ENCODE measurements around the gene TEPSIN. TPM values are rescaled to one million over a fixed set of nuclear protein-coding genes. Genes with fewer than 3 reads are reported as not detected.
A peak's percentile ranks its signal among the peaks of the same experiment; 100 is the strongest.

The TEPSIN gene
- total RNA-seq, 1 experiment from 2014 or later = 38.8 TPM

DNA sequence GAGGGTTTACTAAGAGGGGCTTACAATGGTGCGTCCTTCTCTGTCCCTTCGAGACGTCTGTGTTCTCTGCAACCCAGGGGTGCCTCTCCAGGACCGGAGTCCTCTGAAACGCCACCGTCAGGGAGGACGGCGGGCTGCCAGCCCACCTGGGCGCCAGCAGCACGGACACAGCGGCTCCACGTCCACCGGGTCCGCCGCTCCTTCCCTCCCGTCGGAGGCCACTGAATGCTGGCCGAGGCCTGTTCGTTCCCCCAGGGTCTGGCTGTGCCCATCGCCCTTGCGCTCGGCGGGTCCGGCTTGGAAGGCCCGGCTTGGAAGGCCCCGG lies 403 bp downstream of the TEPSIN start:
- peak overlapping the region; percentile 82 for H3K4me2 ChIP-seq (ENCODE audit: insufficient read depth, insufficient read length, low read length)
- no peaks in the 10 kb centered on the region; the same call in none of the 2 replicates for H3K27me3 Mint-ChIP-seq (ENCODE audit: low read depth)
- no peak overlapping the region for H2BK120ac ChIP-seq (ENCODE audit: low read depth, low read length, poor library complexity, severe bottlenecking)
- no CpG with 5 or more reads among the region's 26 CpGs for WGBS (ENCODE audit: extremely low coverage, insufficient read length, low lambda C conversion rate)
- H3K79me2 ChIP-seq (ENCODE audit: insufficient read depth, low read length) = peaks cover 4% of the 10 kb centered on the region
- no peak overlapping the region for H2BK20ac ChIP-seq (ENCODE audit: low read depth, low read length, poor library complexity, severe bottlenecking)
- no peak overlapping the region; the same call in 1 of the 2 replicates for H3K14ac ChIP-seq (ENCODE audit: insufficient read depth, low read length)
- H3K9me3 Mint-ChIP-seq = no peaks in the 10 kb centered on the region; a peak in 2 of 5 replicates
- no peak overlapping the region for H3K4ac ChIP-seq (ENCODE audit: low read depth, low read length)
- peaks cover 3% of the 10 kb centered on the region for H3K79me1 ChIP-seq (ENCODE audit: insufficient read depth, low read depth, low read length, poor library complexity, severe bottlenecking)
- H4K8ac ChIP-seq (replicated peaks; ENCODE audit: insufficient read length, low read depth, low read length) = no peak overlapping the region
- no peak overlapping the region for H2BK15ac ChIP-seq (ENCODE audit: low read depth, low read length)
- no peak for DNase-seq
- H3K4me1 Mint-ChIP-seq = peaks cover 19 to 32% of the 10 kb centered on the region in 2 experiments
- no peak overlapping the region for H2AK5ac ChIP-seq (ENCODE audit: insufficient read length, low read length)
- H3K4me3 Mint-ChIP-seq = peak overlapping the region; percentile 90 to 93
- peak overlapping the region; percentile 76 for H3K9ac ChIP-seq (ENCODE audit: extremely low read depth, insufficient read length, low read length)
- H3K23me2 ChIP-seq (ENCODE audit: insufficient read length, low read depth, low read length, poor library complexity, severe bottlenecking) = peaks cover 12% of the 10 kb centered on the region
- H2BK5ac ChIP-seq (ENCODE audit: insufficient read length, low read length) = no peak overlapping the region
- H4K5ac ChIP-seq (ENCODE audit: insufficient read length, low read depth, low read length) = no peak overlapping the region
- H3K23ac ChIP-seq (ENCODE audit: insufficient read length, low read depth, low read length) = no peak overlapping the region
- no peak overlapping the region for H3K27ac Mint-ChIP-seq
- H2AFZ ChIP-seq (ENCODE audit: low read length) = no peak overlapping the region
- no peak overlapping the region for H3T11ph ChIP-seq (ENCODE audit: low read length)
- H3K4me1 ChIP-seq (ENCODE audit: insufficient read depth, low read length) = no peaks in the 10 kb centered on the region
- TF ChIP-seq, protein P1, sequence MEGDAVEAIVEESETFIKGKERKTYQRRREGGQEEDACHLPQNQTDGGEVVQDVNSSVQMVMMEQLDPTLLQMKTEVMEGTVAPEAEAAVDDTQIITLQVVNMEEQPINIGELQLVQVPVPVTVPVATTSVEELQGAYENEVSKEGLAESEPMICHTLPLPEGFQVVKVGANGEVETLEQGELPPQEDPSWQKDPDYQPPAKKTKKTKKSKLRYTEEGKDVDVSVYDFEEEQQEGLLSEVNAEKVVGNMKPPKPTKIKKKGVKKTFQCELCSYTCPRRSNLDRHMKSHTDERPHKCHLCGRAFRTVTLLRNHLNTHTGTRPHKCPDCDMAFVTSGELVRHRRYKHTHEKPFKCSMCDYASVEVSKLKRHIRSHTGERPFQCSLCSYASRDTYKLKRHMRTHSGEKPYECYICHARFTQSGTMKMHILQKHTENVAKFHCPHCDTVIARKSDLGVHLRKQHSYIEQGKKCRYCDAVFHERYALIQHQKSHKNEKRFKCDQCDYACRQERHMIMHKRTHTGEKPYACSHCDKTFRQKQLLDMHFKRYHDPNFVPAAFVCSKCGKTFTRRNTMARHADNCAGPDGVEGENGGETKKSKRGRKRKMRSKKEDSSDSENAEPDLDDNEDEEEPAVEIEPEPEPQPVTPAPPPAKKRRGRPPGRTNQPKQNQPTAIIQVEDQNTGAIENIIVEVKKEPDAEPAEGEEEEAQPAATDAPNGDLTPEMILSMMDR (conservative IDR thresholded peaks at IDR 0.05) = no peak
- H3K27me3 ChIP-seq (ENCODE audit: insufficient read depth, low read length) = no peaks in the 10 kb centered on the region
- H3K9me3 ChIP-seq (ENCODE audit: control insufficient read depth, low read depth, low read length) = no peaks in the 10 kb centered on the region
- no peak overlapping the region for H2BK12ac ChIP-seq (ENCODE audit: insufficient read length, low read depth, low read length)
- H3K36me3 Mint-ChIP-seq (ENCODE audit: insufficient read depth in 1 of 3, low read depth in 3 of 3) = peaks cover 5 to 15% (median 9%) of the 10 kb centered on the region in 3 experiments; a peak in 6 of 7 replicates
- no peak overlapping the region for H3K56ac ChIP-seq (ENCODE audit: insufficient read length, low read depth, low read length)
- H4K20me1 ChIP-seq (ENCODE audit: control insufficient read depth, insufficient read depth, insufficient read length) = peaks cover 3% of the 10 kb centered on the region
- H4K91ac ChIP-seq (ENCODE audit: insufficient read length, low read depth, low read length) = no peak overlapping the region
- H3K27ac ChIP-seq (ENCODE audit: insufficient read length, low read depth, low read length) = no peak overlapping the region
- H3K18ac ChIP-seq (ENCODE audit: insufficient read length, low read depth, low read length) = no peak overlapping the region
